ENCODE data around the gene TMEM79.

The TMEM79 gene

DNA sequence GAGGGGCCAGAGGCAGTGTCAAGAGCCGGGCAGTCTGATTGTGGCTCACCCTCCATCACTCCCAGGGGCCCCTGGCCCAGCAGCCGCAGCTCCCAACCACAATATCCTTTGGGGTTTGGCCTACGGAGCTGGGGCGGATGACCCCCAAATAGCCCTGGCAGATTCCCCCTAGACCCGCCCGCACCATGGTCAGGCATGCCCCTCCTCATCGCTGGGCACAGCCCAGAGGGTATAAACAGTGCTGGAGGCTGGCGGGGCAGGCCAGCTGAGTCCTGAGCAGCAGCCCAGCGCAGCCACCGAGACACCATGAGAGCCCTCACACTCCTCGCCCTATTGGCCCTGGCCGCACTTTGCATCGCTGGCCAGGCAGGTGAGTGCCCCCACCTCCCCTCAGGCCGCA lies 42.2 kb upstream of the TMEM79 start, which contains the start of gene BGLAP:
BGLAP (plus strand) TSS at position 259 of the 400 bp plus-strand sequence; CDS start at position 307, 48 bp downstream.
- no peak within 1 kb of the TSS for H2AFZ ChIP-seq (ENCODE audit: insufficient read depth, low read length, poor library complexity)
- no peak within 1 kb of the TSS for H2BK12ac ChIP-seq (ENCODE audit: low read length)
- peaks cover 2% of the 10 kb centered on the region for H3K9me3 ChIP-seq (ENCODE audit: insufficient read depth, low read depth, low read length)
- H3K79me1 ChIP-seq (ENCODE audit: low read length), result no peaks in the 10 kb centered on the region
- DNase-seq, result no peak
- no peak within 1 kb of the TSS for H2BK5ac ChIP-seq (ENCODE audit: low read depth, low read length, poor library complexity)
- H3K23ac ChIP-seq (ENCODE audit: low read length), result no peak within 1 kb of the TSS
- no peak within 1 kb of the TSS for H3K27ac ChIP-seq (ENCODE audit: low read depth, low read length)
- H3K27me3 ChIP-seq (ENCODE audit: insufficient read depth, low read length), result no peaks in the 10 kb centered on the region
- no peak within 1 kb of the TSS for H2BK120ac ChIP-seq (ENCODE audit: insufficient read depth, low read length, poor library complexity)
- H3K14ac ChIP-seq (ENCODE audit: low read length), result no peak within 1 kb of the TSS
- no peak within 1 kb of the TSS for H3K4me3 ChIP-seq (ENCODE audit: low read depth, low read length)
- no peak within 1 kb of the TSS for H3K9ac ChIP-seq (ENCODE audit: low read length)
- H3K4ac ChIP-seq (ENCODE audit: low read depth, low read length), result no peak within 1 kb of the TSS
- no peak within 1 kb of the TSS for H3K4me2 ChIP-seq (ENCODE audit: low read length)
- no peak within 1 kb of the TSS for H2AK5ac ChIP-seq (ENCODE audit: low read length)
- no peak within 1 kb of the TSS for H4K91ac ChIP-seq (ENCODE audit: low read depth, low read length)
- H3K36me3 ChIP-seq (ENCODE audit: control insufficient read depth in 1 of 2, insufficient read depth in 2 of 2, low read length in 2 of 2), result peaks cover 17 to 19% of the 10 kb centered on the region in 2 experiments
- H4K12ac ChIP-seq (ENCODE audit: low read depth, low read length), result no peak within 1 kb of the TSS
- no CpG with 5 or more reads among the region's 14 CpGs for WGBS (ENCODE audit: extremely low coverage, insufficient coverage, insufficient read length)
- H3K79me2 ChIP-seq (ENCODE audit: control insufficient read depth, insufficient read depth, low read length, poor library complexity), result no peaks in the 10 kb centered on the region
- H3K4me1 ChIP-seq (ENCODE audit: control insufficient read depth in 1 of 2, insufficient read depth in 2 of 2, low read length in 2 of 2), result no peaks in the 10 kb centered on the region
- H4K8ac ChIP-seq (ENCODE audit: low read depth, low read length), result no peak within 1 kb of the TSS
- no peak within 1 kb of the TSS for H3K18ac ChIP-seq (ENCODE audit: low read length)

DNA sequence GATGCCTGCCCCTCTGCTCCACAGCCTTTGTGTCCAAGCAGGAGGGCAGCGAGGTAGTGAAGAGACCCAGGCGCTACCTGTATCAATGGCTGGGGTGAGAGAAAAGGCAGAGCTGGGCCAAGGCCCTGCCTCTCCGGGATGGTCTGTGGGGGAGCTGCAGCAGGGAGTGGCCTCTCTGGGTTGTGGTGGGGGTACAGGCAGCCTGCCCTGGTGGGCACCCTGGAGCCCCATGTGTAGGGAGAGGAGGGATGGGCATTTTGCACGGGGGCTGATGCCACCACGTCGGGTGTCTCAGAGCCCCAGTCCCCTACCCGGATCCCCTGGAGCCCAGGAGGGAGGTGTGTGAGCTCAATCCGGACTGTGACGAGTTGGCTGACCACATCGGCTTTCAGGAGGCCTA lies 41.4 kb upstream of the TMEM79 start:
- peaks cover 2% of the 10 kb centered on the region for H3K9me3 ChIP-seq (ENCODE audit: insufficient read depth, low read depth, low read length)
- H3K4me3 ChIP-seq (ENCODE audit: low read depth, low read length), result no peak overlapping the region
- no peaks in the 10 kb centered on the region for H3K4me1 ChIP-seq (ENCODE audit: control insufficient read depth in 1 of 2, insufficient read depth in 2 of 2, low read length in 2 of 2)
- H4K12ac ChIP-seq (ENCODE audit: low read depth, low read length), result no peak overlapping the region
- WGBS (ENCODE audit: extremely low coverage, insufficient coverage, insufficient read length), result no CpG with 5 or more reads among the region's 10 CpGs
- no peak overlapping the region for H2BK12ac ChIP-seq (ENCODE audit: low read length)
- no peak overlapping the region for H2AFZ ChIP-seq (ENCODE audit: insufficient read depth, low read length, poor library complexity)
- H3K36me3 ChIP-seq (ENCODE audit: control insufficient read depth in 1 of 2, insufficient read depth in 2 of 2, low read length in 2 of 2), result peaks cover 15 to 19% of the 10 kb centered on the region in 2 experiments
- no peak overlapping the region for H3K4ac ChIP-seq (ENCODE audit: low read depth, low read length)
- no peak overlapping the region for H4K91ac ChIP-seq (ENCODE audit: low read depth, low read length)
- H2BK5ac ChIP-seq (ENCODE audit: low read depth, low read length, poor library complexity), result no peak overlapping the region
- H3K27ac ChIP-seq (ENCODE audit: low read depth, low read length), result no peak overlapping the region
- no peaks in the 10 kb centered on the region for H3K79me1 ChIP-seq (ENCODE audit: low read length)
- H2AK5ac ChIP-seq (ENCODE audit: low read length), result no peak overlapping the region
- H3K9ac ChIP-seq (ENCODE audit: low read length), result no peak overlapping the region
- no peak overlapping the region for H3K14ac ChIP-seq (ENCODE audit: low read length)
- H3K4me2 ChIP-seq (ENCODE audit: low read length), result no peak overlapping the region
- H4K8ac ChIP-seq (ENCODE audit: low read depth, low read length), result no peak overlapping the region
- no peak overlapping the region for H3K23ac ChIP-seq (ENCODE audit: low read length)
- no peak overlapping the region for H2BK120ac ChIP-seq (ENCODE audit: insufficient read depth, low read length, poor library complexity)
- no peaks in the 10 kb centered on the region for H3K27me3 ChIP-seq (ENCODE audit: insufficient read depth, low read length)
- H3K18ac ChIP-seq (ENCODE audit: low read length), result no peak overlapping the region
- DNase-seq, result no peak
- H3K79me2 ChIP-seq (ENCODE audit: control insufficient read depth, insufficient read depth, low read length, poor library complexity), result no peaks in the 10 kb centered on the region

DNA sequence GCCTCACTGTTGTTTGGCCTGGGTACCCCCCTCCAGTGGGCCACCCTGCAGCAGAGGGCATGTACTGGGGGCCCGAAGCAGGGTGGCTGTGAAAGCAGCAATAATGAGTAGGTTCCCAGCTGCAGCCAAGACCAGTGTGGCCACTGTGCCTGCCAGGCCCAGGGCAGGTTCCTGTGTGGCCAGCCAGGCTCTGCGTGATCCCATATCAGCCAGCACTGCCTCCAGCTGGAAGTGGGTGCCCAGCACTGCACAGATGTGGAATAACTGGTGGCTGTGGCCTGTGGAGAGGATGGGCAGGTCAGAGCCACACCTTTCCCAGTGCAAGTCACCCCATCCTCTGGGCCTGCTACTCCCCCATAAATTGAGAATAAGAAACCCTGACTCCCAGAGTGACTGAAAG lies 40.0 kb upstream of the TMEM79 start:
- no peaks in the 10 kb centered on the region for H3K79me2 ChIP-seq (ENCODE audit: control insufficient read depth, insufficient read depth, low read length, poor library complexity)
- H4K91ac ChIP-seq (ENCODE audit: low read depth, low read length), result no peak overlapping the region
- no peak overlapping the region for H3K14ac ChIP-seq (ENCODE audit: low read length)
- no peak overlapping the region for H4K12ac ChIP-seq (ENCODE audit: low read depth, low read length)
- no peak overlapping the region for H3K27ac ChIP-seq (ENCODE audit: low read depth, low read length)
- H3K79me1 ChIP-seq (ENCODE audit: low read length), result no peaks in the 10 kb centered on the region
- no peak overlapping the region for H3K23ac ChIP-seq (ENCODE audit: low read length)
- no peak overlapping the region for H3K4me2 ChIP-seq (ENCODE audit: low read length)
- H2AFZ ChIP-seq (ENCODE audit: insufficient read depth, low read length, poor library complexity), result no peak overlapping the region
- peaks cover 15 to 20% of the 10 kb centered on the region in 2 experiments for H3K36me3 ChIP-seq (ENCODE audit: control insufficient read depth in 1 of 2, insufficient read depth in 2 of 2, low read length in 2 of 2)
- H2BK120ac ChIP-seq (ENCODE audit: insufficient read depth, low read length, poor library complexity), result no peak overlapping the region
- DNase-seq, result no peak
- no peak overlapping the region for H3K9ac ChIP-seq (ENCODE audit: low read length)
- no CpG with 5 or more reads among the region's 2 CpGs for WGBS (ENCODE audit: extremely low coverage, insufficient coverage, insufficient read length)
- no peak overlapping the region for H3K4ac ChIP-seq (ENCODE audit: low read depth, low read length)
- no peaks in the 10 kb centered on the region for H3K4me1 ChIP-seq (ENCODE audit: control insufficient read depth in 1 of 2, insufficient read depth in 2 of 2, low read length in 2 of 2)
- H2AK5ac ChIP-seq (ENCODE audit: low read length), result no peak overlapping the region
- H2BK5ac ChIP-seq (ENCODE audit: low read depth, low read length, poor library complexity), result no peak overlapping the region
- no peak overlapping the region for H3K4me3 ChIP-seq (ENCODE audit: low read depth, low read length)
- no peak overlapping the region for H2BK12ac ChIP-seq (ENCODE audit: low read length)
- no peak overlapping the region for H4K8ac ChIP-seq (ENCODE audit: low read depth, low read length)
- H3K27me3 ChIP-seq (ENCODE audit: insufficient read depth, low read length), result no peaks in the 10 kb centered on the region
- H3K9me3 ChIP-seq (ENCODE audit: insufficient read depth, low read depth, low read length), result peaks cover 2% of the 10 kb centered on the region
- H3K18ac ChIP-seq (ENCODE audit: low read length), result no peak overlapping the region

- Histone ChIP-seq H3K4ac (ENCODE audit: low read depth, low read length) (no peak overlapping the region), H4K12ac (ENCODE audit: low read depth, low read length) (no peak overlapping the region), H2AFZ (ENCODE audit: insufficient read depth, low read length, poor library complexity) (no peak overlapping the region), H3K18ac (ENCODE audit: low read length) (no peak overlapping the region), H3K9ac (ENCODE audit: low read length) (no peak overlapping the region), H3K4me2 (ENCODE audit: low read length) (no peak overlapping the region), H4K8ac (ENCODE audit: low read depth, low read length) (no peak overlapping the region), H3K14ac (ENCODE audit: low read length) (no peak overlapping the region), H2BK5ac (ENCODE audit: low read depth, low read length, poor library complexity) (no peak overlapping the region), H3K4me3 (ENCODE audit: low read depth, low read length) (no peak overlapping the region), H3K36me3 (ENCODE audit: control insufficient read depth in 1 of 2, insufficient read depth in 2 of 2, low read length in 2 of 2) (peaks cover 15 to 22% of the 10 kb centered on the region in 2 experiments), H3K27ac (ENCODE audit: low read depth, low read length) (no peak overlapping the region), H3K23ac (ENCODE audit: low read length) (no peak overlapping the region), H3K27me3 (ENCODE audit: insufficient read depth, low read length) (no peaks in the 10 kb centered on the region), H2AK5ac (ENCODE audit: low read length) (no peak overlapping the region), H2BK120ac (ENCODE audit: insufficient read depth, low read length, poor library complexity) (no peak overlapping the region), H3K79me2 (ENCODE audit: control insufficient read depth, insufficient read depth, low read length, poor library complexity) (no peaks in the 10 kb centered on the region), H4K91ac (ENCODE audit: low read depth, low read length) (no peak overlapping the region), H3K79me1 (ENCODE audit: low read length) (no peaks in the 10 kb centered on the region), H2BK12ac (ENCODE audit: low read length) (no peak overlapping the region), H3K4me1 (ENCODE audit: control insufficient read depth in 1 of 2, insufficient read depth in 2 of 2, low read length in 2 of 2) (peaks cover 1 to 2% of the 10 kb centered on the region in 2 experiments), H3K9me3 (ENCODE audit: insufficient read depth, low read depth, low read length) (peaks cover 2% of the 10 kb centered on the region)
- no CpG with 5 or more reads among the region's 17 CpGs for WGBS (ENCODE audit: extremely low coverage, insufficient coverage, insufficient read length)
- no peak for DNase-seq
Observed at GRCh38 chr1:156244712-156245111, 39.4 kb upstream of the TMEM79 start.
